HG03135 (cell line): ENCODE measurements around the gene TTLL11.
"Not testable (repeated sequence)": the region's sequence is repeated elsewhere in the genome, so short reads cannot be mapped to it uniquely, and the experiment has no call there.

ENCODE experiments used
- ATAC-seq: cut with Tn5 transposase; IDR thresholded peaks from one replicate; pipeline ENCODE4 v1.9.1; 2021; ENCODE audit warnings: mild to moderate bottlenecking, moderate library complexity; ENCODE audit not compliant: unreplicated experiment

Gene TTLL11

GRCh38 chr9:121807823-121808278 is 285.3 kb downstream of the TTLL11 start:
- no peak for ATAC-seq

DNA sequence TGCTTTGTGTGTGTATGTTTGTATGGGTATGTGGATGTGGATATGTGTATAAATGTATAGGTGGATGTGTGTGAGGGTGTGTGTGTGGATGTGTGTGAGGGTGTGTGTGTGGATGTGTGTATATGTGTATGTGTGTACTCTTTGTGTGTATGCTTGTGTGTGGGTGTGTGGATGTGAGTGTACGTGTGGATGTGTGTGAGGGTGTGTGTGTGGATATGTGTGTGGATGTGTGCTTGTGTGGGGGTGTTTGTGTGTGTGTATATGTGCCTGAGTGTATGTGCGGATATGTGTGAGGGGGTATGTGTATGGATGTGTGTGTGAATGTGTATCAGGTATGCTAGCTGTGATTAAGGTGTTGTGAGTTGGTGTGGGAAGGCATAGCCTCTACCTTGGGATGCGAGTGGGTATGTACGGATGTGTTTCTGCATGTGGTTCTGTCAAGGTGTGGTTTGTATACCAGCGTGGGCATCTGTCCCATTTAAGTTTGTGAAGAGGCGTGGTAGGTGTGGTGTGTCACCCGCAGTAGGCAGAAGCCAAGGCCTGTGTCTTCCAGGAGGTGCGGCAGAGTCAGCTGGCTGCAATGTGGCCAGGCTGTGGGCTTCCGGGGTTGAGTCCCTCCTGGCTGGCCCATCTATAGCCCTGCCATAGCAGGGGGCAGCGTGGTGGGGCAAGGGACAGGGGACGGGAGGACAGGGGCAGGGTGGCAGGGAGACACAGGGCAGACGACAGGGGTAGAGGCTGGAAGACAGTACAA is 285.9 kb downstream of the TTLL11 start:
- no peak for ATAC-seq

GRCh38 chr9:121802753-121803152 is 290.4 kb downstream of the TTLL11 start:
- ATAC-seq = no peak

DNA sequence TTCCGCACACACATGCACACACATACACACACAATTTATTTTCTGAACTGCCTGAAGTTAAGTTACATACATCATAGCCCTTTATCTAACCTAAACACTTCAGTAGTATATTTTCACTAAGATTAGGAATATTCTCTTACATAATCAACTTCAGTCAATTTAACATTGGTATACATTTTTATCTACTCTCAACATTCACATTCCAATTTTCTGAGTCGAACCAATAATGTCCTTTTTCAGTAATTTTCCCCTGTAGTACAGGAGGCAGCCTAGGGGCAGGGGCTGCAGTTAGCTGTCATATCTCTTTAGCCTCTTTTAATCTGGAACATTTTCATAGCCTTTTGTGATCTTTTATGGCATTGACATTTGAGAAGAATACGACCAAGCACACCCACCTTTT is 291.5 kb downstream of the TTLL11 start:
- no peak for ATAC-seq

- no peak for ATAC-seq
These were observed 292.7 kb downstream of the TTLL11 start for GRCh38 chr9:121800376-121800775.

- no peak for ATAC-seq
These were observed 294.2 kb downstream of the TTLL11 start for GRCh38 chr9:121798941-121799340.

- ATAC-seq = no peak
These were observed 296.0 kb downstream of the TTLL11 start for GRCh38 chr9:121797081-121797480.

- ATAC-seq = not testable (repeated sequence)
These were observed 298.8 kb downstream of the TTLL11 start for GRCh38 chr9:121794334-121794733.

DNA sequence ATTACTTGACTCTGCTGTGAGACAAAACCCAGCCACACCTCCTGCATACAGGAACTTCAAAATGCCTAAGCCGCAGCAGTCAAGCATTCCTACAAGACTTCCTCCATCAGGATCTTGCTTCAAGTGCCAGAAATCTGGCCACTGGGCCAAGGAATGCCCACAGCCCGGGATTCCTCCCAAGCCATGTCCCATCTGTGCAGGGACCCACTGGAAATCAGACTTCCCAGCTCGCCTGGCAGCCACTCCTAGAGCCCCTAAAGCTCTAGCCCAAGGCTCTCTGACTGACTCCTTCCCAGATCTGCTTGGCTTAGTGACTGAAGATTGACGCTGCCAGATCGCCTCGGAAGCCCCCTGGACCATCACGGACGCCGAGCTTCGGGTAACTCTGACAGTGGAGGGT is 300.6 kb downstream of the TTLL11 start:
- ATAC-seq = not testable (repeated sequence)

DNA sequence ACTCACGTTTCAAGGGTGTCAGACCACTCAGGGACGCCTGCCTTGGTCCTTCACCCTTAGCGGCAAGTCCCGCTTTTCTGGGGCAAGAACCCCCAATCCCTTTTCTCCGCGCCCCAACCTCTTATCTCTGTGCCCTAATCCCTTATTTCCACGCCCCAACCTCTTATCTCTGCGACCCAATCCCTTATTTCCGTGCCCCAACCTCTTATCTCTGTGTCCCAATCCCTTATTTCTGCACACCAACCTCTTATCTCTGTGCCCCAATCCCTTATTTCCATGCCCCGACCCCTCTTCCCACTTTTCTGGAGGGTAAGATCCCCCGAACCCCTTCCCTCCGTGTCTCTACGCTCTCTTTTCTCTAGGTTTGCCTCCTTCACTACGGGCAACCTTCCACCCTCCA is 302.3 kb downstream of the TTLL11 start:
- ATAC-seq = no peak

DNA sequence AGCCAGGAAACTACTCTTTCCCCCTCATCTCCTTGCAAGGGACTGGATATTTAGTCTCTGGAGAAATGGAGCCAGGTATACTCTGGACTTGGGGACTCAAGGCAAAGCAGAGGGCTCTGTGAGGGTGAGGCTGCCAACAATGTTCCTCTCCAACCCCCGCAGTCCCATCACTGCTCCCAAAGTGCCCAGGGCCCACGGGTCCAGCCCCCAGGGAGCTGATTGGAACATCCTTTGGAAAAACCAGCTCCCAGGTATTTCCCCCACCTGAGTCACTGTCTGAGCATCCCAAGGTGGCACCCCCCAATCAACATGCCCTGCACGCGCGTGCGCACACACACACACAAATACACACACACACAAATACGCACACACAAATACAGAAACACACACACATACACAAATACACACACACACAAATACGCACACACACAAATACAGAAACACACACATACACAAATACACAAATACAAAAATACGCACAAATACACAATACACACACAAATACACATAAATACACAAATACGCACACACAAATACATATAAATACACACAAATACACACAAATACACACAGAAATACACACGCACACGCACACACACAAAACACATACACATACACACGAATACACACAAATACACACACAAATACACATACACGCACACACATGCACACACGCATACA is 304.3 kb downstream of the TTLL11 start:
- no peak for ATAC-seq

- no peak for ATAC-seq
These were observed 306.1 kb downstream of the TTLL11 start for GRCh38 chr9:121786998-121787422.

- ATAC-seq = no peak
These were observed 306.6 kb downstream of the TTLL11 start for GRCh38 chr9:121786543-121786948.

DNA sequence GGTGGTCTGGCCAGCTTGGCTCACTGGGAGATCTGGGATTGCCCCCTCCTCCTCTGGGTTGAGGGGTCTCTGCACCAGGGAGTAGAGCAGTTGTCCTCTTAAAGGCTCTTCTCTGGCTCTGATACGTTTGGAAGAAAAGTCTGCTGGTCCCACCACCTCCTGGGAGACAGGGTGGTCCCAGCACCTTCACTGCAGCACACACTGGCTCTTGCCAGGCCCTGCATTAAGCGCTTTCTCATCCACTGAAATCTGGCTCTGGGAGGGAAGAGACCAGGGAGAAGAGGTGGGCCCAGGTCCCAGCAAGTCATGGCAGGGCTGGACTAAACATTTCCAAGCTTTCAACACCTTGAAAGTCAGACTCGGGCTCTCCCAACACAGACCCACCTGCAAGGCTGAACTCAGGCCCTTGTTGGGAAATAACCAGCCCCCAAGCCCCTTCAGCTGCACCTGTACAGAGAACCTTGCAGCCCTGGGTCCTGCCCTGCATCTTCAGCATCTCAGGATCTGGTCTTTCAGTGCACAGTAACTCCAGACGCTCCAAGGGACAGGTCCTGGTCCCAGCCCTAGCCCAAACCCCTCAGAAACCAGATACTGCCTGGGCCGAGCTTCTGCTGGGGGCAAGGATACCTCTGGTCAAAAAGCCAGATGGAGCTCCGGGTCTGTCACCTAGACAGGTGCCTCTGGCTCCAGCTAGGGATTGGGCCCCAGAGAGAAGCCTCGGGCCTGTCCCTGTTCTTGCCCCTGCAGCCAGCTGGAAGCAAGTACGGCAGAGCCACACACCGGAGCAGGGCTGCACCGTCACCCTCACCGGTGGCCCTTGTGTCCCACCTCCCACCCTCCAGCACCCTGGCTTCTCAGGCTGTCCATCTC is 307.2 kb downstream of the TTLL11 start:
- ATAC-seq = no peak

DNA sequence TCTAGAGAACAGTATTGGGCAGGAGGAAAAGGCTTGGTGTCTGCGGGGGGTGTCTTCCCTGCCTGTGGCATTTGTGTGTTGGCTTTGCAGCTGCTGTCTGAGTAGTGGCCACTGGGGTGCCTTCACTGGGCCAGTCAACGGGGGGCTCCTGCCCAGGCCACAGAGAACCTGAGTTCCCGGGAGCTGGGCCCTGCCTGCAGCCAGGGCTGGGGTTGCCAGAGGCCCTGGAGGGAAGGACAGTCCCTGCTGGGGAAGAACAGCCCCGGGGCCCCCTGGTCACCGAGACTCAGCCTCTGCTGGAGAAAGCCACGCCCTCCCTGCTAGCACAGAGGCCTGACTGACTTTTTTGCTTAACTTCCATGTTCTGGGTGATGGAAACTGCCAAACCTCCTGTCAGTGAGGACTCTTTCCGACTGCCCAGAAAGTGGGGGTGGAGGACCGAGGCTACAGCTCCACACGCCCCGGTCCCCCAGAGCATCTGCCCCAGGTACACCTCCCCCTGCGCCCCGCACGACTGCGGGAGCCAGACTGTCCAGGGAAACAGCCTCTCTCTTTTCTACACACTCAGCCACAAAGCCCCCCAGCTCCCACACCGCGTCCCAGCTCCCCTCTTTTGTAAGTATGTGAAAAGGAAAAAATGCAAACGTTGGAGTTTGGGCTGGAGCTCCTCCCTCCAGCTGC is 308.2 kb downstream of the TTLL11 start:
- ATAC-seq = no peak

GRCh38 chr9:121783521-121784507 is 309.3 kb downstream of the TTLL11 start:
- ATAC-seq = no peak

- no peak for ATAC-seq
These were observed 310.0 kb downstream of the TTLL11 start for GRCh38 chr9:121783111-121783510.

- ATAC-seq = no peak
These were observed 310.5 kb downstream of the TTLL11 start for GRCh38 chr9:121782514-121783110.
